GM12872 (cell line): ENCODE results near the gene C10orf105.

Experiments used
- CTCF ChIP-seq: IDR thresholded peaks from 3 replicates; pipeline ENCODE4 v1.5.1; 2011; ENCODE audit warnings: low read depth, mild to moderate bottlenecking, low read length, moderate library complexity; ENCODE audit not compliant: insufficient read depth

C10orf105 gene

GRCh38 chr10:71744897-71745663, 25.5 kb upstream of the C10orf105 start:
- no peak for TF ChIP-seq CTCF

GRCh38 chr10:71743866-71744265, 24.3 kb upstream of the C10orf105 start:
- TF ChIP-seq CTCF = no peak

- TF ChIP-seq CTCF = no peak
Measured at GRCh38 chr10:71743089-71743838, 23.7 kb upstream of the C10orf105 start.

GRCh38 chr10:71742301-71743088, 22.9 kb upstream of the C10orf105 start:
- TF ChIP-seq CTCF = no peak

- no peak for TF ChIP-seq CTCF
Measured at GRCh38 chr10:71741671-71742070, 22.1 kb upstream of the C10orf105 start.

GRCh38 chr10:71741029-71741428, 21.5 kb upstream of the C10orf105 start:
- TF ChIP-seq CTCF = no peak

- no peak for TF ChIP-seq CTCF
Measured at GRCh38 chr10:71740069-71740653, 20.6 kb upstream of the C10orf105 start.
